Renal cortex interstitium (tissue), 11 donors: ENCODE measurements around the gene KAZN. TPM values are rescaled to one million over a fixed set of nuclear protein-coding genes. Genes with fewer than 3 reads are reported as not detected.
A peak's percentile ranks its signal among the peaks of the same experiment; 100 is the strongest.

Source experiments
- DNase-seq, 11 donors: peaks; one replicate each; pipeline ENCODE4 v3.0.0-alpha.2; 2013; ENCODE audit warnings: low read depth in 9 of 11, low spot score in 4 of 11; ENCODE audit errors: extremely low read depth in 1 of 11
- polyA plus RNA-seq, 3 donors: library from polyadenylated mRNA; unstranded; fragments of 120-200 nt; gene quantifications; one replicate each; pipeline ENCODE4 v1.2.1, GENCODE V29; 2013; ENCODE audit not compliant: insufficient read length in 3 of 3

KAZN gene
- polyA plus RNA-seq, 3 donors = 32.3 to 43.3 (median 34.6) TPM

GRCh38 chr1:15100121-15100879, 501.8 kb downstream of the KAZN start:
- DNase-seq = peak in 5 of 11 donors; percentile 41 to 64 (median 51)

DNA sequence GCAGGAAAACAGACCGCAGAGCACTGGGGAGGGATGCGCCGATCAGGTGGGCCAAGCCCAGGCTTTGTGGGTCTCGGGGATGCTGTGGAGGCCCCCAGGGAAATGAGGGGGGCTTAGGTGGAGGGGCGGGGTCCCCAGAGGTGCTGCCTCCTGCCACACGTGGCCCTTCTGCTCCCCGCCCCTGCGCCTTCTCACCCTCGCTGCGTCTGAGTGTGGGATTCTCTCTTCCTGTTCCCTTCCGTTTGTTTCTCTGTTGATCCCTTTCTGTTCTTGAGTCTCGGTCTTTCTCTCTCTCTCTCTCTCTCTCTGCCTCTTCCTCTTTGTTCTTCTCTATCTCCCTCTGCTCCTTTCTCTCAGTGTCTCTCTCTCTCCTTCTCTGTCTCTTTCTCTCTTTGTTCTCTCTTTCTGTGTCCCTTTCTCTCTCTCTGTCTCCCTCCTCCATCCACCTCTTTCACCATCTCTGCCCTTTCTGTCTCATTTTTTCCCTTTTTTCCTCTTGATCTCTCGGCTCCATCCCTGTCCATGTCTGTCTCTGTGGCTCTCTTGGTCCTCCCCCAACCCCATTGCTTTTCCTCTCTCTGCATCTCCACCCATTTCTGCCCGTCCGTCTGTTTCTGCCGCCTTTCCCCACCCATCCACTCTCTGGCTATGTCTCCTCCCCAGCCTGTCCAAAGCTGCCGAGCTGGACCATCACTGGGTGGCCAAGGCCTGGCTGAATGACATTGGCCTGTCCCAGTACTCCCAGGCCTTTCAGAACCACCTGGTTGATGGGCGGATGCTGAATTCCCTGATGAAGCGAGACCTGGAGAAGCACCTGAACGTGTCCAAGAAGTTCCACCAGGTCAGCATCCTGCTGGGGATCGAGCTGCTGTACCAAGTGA, 502.6 kb downstream of the KAZN start:
- no peak for DNase-seq

GRCh38 chr1:15101801-15102200, 503.3 kb downstream of the KAZN start:
- no peak for DNase-seq

DNA sequence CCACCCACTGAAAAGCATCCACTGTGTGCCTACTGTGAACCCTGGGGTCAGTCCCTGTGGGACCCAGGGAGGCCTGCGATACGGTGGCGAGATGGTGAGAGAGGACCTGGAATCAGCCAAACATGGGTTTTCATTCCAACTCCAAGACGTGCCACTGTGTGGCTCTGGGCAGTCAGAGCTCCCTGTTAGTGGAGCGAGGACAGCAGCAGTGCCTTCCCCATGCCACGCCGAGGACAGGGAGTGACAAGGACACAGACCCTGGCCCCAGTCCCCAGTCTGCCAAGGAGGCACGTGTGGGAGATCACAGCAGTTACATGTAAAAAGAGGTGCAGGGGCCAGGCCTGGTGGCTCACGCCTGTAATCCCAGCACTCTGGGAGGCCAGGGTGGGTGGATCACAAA, 504.2 kb downstream of the KAZN start:
- no peak for DNase-seq

DNA sequence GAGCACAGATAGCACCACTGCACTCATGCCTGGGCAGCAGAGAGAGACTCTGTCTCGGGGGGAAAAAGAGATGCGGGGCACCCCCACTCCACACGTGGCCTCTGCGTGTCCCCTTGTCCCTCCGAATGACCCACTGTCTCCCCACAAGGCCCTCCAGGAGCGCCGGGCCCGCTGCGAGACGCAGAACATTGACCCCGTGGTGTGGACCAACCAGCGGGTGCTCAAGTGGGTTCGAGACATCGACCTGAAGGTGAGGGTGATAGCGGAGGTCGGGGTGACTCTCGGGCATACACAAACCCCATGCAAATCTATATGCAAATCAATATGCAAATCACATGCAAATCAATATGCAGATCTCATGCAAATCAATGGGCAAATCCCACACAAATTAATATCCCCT, 504.7 kb downstream of the KAZN start:
- DNase-seq = no peak

GRCh38 chr1:15103906-15104305, 505.4 kb downstream of the KAZN start:
- DNase-seq = no peak

- no peak for DNase-seq
Measured at GRCh38 chr1:15104768-15105167, 506.3 kb downstream of the KAZN start.

DNA sequence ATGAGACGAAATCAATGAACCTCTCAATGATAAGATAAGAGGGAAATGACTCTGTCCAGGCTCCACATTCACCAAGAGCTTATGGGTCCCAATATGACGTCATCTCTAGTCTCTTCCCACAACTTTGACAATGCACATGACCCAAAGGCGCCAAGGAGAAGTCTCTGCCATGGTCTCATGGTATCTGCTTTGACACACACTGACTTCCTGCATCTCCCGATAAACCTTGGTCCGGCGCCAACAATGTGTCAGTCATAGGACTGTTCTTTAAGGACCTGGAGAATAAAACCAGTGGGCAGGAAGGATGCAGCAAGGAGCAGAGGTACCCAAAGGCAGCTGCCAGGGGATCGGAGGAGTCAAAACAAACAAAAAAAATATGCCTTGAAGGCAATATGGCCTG, 508.1 kb downstream of the KAZN start:
- no peak for DNase-seq

GRCh38 chr1:15107058-15107687, 508.7 kb downstream of the KAZN start:
- no peak for DNase-seq

- DNase-seq = no peak
Measured at GRCh38 chr1:15107911-15108310, 509.4 kb downstream of the KAZN start.

- DNase-seq = no peak
Measured at GRCh38 chr1:15110128-15110866, 511.8 kb downstream of the KAZN start.

DNA sequence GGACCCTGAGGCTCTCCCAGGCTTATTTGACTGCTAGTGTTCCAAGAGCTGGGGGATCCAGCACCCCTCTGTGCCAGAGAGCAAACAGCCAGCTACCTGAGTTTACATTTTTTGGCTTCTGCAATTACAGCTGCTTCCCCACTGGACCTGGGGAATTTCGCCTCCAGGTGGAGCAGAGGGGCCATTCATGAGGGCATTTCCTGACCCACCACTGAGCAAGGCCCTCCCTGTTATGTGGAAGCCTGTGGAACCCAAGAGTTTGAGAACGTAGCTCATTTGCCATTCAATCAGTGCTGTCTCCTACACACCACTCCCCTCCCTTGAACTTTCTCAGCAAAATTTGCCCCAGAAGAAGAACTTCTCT, 512.4 kb downstream of the KAZN start:
- DNase-seq = no peak

DNA sequence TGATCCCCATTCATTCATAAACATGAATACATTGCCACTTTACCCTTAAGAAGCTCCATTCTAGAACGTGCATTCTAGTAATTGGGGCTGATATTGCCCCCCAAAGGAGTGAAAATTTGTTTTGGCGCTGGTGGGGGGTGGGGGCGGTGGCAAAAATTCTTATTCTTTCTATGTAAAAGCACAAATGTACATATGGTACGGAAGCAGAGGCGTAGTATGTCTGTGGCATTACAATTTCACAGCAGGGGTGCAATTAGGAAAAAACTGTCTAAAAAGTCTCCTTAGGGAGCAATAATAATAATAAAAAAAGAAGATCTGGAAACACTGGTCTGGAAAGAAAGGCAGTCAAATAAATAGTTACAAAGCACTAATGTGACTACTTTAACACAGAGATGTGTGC, 514.7 kb downstream of the KAZN start:
- DNase-seq = no peak

- DNase-seq = no peak
Measured at GRCh38 chr1:15114884-15115283, 516.4 kb downstream of the KAZN start.

DNA sequence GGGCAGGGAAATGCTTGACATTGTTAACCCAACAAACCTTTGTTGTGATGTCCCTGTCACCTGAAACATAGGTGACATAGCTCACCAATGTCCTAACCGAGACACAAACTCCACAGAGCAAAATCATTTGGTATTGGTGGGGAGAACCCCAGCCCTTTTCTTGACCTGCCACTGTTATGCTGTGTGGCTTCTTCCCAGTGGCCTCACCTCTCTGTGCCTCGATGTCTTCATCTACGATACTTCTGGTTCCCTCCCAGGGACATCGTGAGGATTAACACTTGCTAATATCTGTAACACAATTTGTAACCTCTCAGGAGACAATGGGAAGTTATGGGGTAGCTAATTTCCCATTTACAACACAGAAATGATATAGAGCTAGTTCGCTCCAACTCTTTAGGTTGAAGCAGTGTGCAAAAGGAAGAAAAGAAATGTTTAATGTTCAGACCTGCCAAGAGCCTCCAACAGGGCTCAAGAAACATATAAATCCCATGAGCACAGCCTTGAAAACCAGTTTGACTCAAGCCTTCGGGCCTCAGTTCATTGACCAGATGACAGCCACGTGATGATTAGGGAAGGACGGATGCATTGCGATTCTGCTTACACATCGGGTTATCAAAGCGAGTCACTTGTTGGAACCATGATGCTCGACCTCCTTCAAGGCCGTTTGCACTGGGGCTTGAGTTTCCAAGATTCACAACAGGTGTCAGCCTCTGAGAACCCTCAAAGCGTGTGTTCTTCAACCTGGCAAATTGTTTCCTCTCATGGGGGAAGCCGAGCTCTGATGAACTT, 517.3 kb downstream of the KAZN start:
- no peak for DNase-seq

GRCh38 chr1:15116966-15117365, 518.5 kb downstream of the KAZN start:
- no peak for DNase-seq

GRCh38 chr1:15117671-15118325, 519.3 kb downstream of the KAZN start:
- DNase-seq = no peak

- no peak for DNase-seq
Measured at GRCh38 chr1:15118579-15118978, 520.1 kb downstream of the KAZN start.
